HG03469 (cell line): ENCODE measurements around the gene EPHA3.
A peak's percentile ranks its signal among the peaks of the same experiment; 100 is the strongest.

Source experiments
- ATAC-seq: cut with Tn5 transposase; IDR thresholded peaks from one replicate; pipeline ENCODE4 v1.9.1; 2021; ENCODE audit warnings: mild to moderate bottlenecking, moderate library complexity, moderate number of reproducible peaks; ENCODE audit not compliant: unreplicated experiment

EPHA3 gene

DNA sequence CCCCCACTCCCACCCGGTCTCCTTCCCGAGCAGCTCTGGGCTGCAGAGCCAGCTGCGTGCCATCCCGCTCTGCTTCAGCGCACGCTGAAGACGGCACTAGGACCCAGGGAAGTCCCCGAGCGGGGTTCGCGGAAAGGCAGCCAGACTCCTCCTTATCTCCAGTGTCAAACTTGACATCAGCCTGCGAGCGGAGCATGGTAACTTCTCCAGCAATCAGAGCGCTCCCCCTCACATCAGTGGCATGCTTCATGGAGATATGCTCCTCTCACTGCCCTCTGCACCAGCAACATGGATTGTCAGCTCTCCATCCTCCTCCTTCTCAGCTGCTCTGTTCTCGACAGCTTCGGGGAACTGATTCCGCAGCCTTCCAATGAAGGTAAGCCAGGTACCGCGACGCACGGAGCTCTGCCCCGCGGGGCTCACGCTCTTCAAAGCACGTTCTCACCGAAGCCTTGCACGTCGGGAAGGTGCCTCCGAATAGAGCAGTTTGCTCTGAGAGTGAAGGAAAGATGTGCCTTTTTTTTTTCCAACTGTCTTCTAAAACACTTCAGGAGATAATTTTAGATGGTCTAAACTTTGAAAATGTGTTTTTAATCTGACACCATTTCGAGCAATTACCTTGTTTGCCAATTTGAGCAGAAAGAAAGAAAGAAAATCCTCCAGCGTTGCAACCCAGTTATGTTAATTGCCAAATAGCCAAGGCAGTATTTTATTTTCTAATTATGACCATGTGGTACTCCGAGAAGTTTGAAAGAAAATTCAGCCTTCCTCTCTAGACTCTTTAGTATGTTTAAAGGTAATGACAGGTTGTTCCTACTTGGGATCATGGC lies at the start of gene EPHA3:
Gene EPHA3, plus strand, starts transcription at position 161 of the 830 bp plus-strand sequence. Its CDS starts 128 bp downstream, at position 289.
- peak; percentile 83 for ATAC-seq

DNA sequence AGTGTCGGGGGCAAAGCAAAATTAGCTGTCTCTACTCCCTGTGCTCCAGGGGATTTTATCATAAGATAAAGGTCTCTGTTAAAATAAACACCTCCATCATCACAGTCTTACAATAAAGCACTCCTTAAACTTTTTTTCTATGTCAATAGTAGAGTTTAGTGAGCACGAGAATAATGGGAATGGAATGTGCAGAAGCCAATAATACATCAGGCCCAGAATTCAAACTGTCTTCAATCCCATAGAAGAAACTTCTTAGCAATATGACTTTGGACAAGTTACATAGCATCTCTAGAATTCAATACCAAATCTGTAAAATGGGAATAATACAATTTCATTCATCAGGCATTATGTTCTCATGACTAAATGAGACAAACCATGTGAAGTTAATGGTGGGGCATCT lies 49.0 kb upstream of the EPHA3 start:
- no peak for ATAC-seq

DNA sequence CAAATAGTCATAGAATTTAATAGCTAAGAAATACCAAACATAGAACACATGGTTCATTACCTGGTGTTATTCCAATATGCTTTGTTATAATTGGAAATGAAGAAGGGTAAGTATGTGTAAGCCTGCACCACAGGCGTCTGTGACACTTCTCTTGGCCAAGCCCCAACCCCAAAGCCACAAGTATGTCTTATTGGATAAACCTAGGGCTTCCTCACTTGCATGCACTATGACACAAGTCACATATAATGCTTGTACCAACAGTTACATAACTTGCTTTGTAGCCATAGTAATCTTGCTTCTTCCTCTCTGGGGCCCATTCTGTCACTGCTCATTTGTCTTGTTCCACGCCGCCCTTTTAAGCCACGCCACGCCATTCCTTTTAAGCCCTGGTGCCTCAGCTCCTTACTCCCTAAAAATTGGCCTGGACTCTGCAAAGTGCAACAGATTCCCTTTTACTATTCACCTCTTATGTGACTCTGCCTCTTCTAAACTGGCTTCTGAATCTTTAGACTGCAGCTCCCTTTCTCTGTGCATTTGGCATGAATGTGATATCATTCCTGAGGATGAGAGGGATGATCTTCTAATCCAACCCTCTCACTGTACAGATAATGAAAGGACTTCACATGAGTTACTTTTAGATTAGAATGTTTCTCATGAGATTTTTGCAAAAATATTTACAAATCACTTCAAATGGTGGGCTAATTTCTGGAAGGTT lies 48.1 kb upstream of the EPHA3 start:
- ATAC-seq: no peak

DNA sequence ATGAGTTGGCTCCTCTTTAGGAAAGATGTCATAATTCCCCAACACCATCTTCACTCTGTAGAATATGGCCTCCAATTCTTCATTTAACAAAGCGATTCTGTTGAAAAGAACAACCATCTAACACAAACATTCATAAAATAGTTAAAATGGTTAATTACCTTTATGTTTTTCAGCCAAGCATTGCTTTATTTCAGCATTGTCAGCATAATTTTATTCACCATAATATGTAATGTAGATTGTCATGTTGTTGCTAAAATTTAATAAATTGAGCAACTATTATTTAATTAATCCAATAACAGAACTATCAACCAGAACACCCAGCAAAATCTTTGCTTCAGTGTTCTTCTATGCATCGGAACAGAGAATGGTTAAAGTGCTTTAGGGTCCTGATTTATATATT lies 46.2 kb upstream of the EPHA3 start:
- ATAC-seq: no peak

DNA sequence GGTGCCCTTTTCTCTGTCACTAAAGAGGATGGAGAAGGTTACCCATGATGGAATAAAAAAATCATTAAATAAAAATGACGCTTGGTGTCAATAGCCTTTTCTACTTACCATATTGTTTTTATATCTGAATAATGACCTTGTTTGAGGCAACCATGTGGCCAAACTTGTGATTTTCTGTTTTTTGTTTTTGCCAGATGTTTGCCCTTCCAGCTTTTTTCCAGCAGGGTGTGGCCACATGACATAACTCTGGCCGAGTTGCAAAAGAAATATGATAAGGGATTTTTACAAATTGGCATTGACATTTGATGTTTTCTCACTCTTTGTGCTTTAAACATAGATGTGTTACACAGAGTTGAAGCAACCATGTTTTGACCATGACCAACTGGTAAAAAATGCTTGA lies 39.7 kb upstream of the EPHA3 start:
- ATAC-seq: no peak

DNA sequence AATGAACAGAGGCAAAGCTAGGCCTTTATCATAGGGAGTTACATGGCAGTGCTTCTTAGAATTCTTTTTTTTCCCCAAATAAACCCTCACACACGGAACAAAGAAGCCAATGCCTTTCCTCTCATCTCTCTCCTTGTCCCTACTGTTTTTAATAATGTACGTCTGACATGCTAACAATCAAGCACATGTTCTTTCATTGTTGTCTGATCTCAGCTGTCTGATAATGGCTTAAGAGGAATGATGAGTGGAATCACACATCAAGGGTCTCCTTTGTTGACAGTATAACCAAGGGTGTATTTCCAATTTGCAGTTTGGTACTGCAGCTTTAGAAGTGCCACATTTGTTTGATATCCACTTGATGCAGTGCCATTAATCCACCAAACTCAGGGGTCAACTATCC lies 34.8 kb upstream of the EPHA3 start:
- no peak for ATAC-seq

DNA sequence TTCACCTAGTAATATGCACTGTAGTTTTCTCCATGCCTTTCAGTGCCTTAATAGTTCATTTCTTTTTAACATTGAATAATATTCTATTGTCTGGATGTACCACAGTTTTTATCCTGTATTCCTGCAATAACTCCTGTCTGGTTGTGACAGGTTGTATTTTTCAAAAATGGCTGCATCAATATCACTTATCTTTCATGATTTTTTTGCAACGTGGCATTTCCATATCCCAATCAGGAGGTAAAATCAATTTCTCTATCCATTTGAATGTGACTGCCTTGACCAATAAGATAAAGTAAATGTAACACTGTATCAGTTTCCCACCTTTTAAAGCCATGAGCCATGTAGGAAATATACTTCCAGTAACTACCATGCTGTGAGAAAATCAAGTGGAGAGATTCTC lies 27.5 kb upstream of the EPHA3 start:
- ATAC-seq: no peak

DNA sequence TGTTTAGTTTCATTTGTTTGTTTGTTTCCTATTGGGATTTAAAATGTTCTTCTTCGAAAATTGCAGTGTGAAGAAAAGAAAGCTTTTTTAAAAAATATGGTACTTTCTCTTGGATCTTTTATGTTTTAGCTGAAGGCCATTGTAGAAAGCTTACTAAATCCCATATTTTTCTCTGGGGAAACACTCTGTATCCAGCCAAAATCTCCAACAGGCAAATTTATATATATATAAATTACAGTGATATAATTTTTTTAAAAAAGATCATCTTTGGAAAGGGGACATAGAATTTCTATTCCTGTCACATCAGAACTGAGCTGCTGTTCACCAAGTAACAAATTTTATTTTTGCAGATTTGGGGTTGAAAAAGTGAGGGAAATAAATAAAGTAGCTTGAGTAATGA lies 19.6 kb upstream of the EPHA3 start:
- ATAC-seq: no peak

DNA sequence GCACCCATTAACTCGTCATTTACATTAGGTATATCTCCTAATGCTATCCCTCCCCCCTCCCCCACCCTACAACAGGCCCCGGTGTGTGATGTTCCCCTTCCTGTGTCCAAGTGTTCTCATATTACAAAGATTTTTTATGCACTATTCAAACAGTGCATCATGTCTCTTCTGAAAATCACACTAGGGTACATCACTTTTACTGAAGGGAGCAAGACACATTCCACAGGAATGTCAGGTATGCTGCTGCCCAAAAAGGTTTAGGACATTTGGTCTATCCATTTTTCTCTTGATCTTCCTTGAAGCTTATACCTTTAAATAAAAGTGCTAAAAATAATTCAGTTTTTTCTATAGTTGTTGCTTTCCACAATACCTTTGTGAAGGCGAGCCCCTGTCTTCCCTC lies 9.2 kb upstream of the EPHA3 start:
- no peak for ATAC-seq

DNA sequence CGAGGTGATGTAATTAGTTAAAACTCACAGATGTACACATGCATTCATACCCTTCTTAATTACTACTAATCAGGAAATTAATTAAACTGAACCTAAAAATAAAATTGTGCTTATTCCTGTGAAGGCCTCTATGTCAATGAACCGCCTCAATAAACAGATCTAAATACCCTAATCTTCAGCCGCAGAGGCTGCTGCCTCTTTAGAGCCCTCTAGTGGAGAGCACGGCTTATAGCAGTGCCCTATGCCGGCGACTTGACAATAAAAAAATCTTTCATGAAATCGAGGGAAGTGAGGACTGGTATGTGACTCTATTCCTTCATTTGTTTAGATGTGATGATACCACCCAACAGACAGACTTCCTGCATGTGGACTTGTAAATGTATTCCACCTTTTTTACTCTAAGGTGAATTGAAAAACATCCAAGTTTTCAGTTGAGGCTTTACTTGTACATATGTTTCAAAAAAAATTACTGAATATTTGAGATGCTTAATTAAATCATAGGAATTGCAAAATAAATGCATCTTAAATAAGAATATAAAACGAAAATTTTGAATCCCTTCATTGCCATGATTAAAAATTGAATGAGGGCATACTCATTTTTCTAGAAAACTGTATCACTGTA lies 8.3 kb upstream of the EPHA3 start:
- ATAC-seq: peak; percentile 94

DNA sequence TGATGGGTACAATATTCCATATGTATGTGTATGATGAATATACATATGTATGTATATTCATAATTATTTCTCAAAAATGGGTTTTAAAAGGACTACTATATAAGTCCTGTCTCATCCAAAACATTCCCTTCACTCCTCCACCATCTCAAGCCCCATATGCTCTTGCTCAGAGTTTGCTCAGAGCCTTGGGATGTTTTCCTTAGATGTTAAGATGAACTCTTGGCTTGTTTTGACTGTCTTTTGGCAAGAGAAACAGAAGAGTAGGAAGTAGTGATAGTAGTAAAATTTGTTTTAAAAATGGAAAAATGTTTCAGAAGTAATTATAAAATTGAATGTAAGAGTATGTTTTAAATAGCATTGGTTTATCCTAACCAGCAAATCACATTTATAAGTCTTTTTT lies 6.2 kb upstream of the EPHA3 start:
- no peak for ATAC-seq

DNA sequence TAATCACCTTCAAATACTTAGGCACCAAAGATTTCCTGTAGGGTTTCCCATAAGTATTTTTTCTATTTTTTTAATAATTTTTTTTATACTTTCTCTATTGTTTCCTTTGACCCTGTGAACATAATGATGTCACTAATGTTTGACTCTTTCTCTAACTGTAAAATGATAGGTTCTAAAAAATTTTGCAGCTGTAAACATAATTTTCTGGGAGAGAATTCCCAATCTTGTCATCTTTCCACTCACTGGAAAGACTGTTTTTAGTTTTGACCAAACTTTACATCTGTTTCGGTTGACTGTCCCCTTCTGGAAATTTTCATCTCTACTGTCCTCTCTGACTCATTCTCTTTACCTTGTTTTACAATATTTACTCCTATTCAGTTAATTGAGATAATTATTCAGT lies 5.5 kb upstream of the EPHA3 start:
- no peak for ATAC-seq

DNA sequence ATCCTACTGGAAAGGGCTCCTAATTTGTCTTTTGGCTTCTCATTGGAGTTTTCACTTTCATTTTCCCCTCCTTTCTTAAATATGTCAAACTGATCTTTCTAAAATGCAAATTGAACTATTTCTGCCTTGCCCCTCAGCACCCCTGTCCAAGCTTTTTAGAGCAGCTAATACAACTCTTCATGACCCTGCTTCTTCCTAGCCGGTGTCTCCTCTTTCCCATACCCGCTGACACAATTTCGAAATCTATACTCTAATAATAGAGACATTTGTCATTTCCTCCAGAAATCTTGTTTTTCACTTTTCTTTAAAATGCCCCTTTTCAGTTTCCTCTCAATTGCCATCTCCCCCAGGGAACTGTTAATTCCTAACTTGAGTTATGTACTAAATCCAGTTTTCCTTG lies 2.9 kb upstream of the EPHA3 start:
- no peak for ATAC-seq

DNA sequence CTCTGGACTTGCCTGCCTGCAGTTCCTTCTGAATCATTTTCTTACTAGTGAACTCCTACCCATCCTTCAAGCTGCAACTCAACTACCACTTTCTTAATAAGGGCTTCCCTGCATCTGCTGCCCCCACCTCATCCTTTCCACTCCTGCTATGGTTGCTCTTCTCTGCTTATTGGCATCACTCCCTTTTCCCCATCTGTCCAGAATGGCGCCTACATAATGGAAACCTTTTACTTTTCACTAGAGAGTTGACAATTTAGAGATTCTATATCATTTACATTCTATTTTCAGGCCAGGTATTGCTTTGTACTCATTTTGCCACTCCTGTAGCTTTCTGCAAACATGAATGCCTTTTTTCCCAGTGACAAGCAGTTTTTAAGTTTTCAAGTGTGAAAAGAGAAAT lies 1.9 kb upstream of the EPHA3 start:
- no peak for ATAC-seq

DNA sequence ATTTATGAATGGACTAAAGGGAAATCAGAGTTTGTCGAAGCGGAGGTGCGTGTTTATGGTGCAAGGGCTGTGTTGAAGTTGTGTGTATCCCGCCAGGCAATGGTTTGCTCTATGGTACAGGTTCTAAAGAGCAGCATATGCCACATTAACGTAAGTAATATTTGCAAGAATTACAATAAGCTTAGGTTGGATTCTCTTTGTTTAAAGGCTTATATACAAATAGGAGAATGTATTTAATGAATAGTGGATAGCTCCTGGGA lies 800 bp downstream of the EPHA3 start:
- no peak for ATAC-seq

DNA sequence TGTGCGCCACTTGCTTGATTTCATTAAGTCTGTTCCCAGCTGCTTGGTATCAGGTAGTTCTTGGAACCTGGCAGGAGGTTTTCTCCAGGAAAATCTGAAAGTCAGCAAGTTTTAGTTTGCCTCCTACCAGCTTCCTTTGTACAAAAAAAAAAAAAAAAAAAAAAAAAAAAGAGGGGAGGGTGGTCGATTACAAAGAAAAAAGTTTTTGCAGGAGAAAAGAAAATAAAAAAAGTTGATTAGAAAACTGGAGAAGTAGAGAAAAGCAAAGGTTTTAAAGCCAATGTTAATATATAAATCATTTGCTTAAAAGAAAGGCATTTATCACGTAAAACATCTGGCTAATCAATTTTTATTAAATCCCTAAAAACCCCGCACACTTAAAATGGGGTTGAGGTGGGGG lies 5.9 kb downstream of the EPHA3 start:
- ATAC-seq: no peak

DNA sequence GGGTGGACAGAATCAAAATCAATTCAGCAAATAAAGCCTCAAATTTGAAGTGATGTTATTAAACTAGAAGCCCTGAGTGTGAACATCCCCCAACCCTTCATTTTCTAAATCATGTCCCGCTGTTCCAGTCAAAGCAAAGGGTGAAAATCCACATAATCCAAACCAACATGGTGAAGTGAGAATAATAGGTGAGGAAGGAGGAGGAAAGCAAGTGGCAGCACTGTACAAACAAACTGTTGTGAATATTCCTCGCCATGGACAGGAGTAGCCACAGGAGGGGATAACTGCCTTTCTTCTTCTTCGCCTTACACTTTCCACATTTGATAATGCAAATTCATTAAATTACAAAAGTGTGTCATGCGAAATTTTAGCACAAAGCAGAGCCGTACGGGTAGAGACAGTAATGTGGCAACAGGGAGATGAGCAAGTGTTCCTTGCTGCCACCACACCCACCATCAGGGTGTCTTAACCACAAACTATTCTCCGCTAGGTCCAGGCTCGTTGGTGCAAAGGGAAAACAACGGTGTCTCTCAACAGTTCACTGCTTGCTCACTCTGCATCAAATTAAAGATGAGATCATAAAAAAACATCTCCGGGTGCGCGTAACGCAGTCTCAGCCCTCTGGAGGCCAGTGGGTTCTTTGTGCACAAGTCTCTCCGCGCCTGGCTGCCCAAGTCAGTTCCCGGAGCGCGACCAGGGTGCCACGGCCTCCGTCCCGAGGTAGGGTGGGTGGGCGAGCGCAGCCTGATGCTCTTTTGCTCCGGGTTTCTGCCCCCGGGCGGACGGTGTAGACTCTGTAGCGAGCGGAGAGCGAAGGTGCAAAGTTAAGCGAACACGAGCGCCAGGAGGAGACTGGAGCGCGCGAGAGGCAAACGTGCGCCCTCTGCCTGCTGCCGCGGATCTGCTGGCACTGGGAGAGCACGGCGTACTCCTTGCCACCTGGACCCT lies 6.7 kb downstream of the EPHA3 start:
- ATAC-seq: no peak

DNA sequence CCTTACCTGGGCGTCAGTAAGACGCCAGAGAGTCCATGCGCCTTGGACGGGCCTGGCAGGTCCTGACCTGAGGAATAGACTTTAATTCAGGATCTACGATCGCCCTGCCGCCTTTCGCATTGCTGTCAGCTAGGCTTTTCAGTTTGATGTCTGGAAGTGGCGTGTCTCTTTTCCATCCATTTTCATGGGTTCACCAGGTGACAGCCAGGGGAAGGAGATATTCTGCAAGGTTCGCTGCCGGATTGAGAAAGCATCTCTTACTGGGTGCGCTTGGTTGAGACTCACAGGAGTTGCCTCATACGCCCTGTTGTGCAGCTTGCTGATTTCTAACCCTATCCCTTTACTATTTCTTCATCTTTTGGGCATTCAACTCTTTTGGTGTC lies 7.4 kb downstream of the EPHA3 start:
- no peak for ATAC-seq

DNA sequence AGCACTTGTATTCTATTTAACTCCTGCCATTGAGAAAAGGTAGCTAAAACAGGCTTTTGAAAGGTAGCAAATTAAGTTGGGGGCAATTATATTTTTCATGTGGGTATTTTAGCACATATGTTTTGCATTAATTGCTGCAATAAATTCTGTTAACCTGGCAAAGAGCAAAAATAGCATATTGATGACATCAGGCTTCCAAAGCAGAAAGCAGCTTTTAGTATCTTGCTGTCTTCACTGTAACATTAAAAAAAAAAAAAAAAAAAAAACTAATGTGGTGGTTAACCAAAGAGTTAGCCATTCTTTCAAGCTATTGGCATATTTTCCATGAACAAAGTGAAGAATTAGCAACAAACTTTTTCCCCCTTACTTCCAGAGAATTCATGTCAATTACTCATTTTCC lies 9.1 kb downstream of the EPHA3 start:
- ATAC-seq: no peak

DNA sequence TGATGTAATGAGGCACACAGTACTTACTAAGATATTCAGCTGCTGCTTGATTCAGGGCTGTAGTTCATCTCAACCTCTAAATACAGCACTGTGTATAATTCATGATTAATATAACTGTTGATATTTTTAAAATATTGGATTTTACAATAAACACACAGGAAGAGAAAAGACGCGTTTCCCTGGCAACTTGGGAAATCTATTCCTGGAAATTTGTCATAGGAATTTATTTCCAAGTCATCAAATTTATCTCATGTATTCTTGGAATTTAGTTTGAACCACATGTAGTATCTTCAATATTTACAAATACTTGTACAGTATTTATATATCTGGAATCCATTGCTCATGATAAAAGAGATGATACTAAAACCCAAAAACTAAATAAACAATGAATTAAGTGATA lies 30.6 kb downstream of the EPHA3 start:
- ATAC-seq: no peak

DNA sequence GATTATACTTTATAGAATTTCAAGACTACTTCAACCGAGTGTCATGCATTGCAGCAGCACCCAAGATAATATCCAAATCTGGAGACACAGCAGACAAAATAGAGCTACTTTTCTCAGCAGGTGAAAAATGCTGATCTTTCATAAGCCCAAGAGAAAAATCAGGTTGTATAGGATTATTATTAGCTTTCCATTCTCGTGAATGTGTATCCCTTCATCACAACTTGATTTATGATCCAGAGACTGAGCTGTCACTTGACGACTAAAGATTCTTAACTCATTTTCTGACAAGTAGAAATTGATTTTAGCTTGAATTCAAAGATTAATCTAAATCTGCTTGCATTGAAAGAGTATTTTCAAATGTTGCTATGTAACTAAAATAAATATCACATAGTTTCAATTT lies 32.4 kb downstream of the EPHA3 start:
- no peak for ATAC-seq
